GF-D8 (cell line): ENCODE measurements around the gene HSD17B4.
"Not testable (repeated sequence)": the region's sequence is repeated elsewhere in the genome, so short reads cannot be mapped to it uniquely, and the experiment has no call there.

Experiments
- DNase-seq: peaks from one replicate; lab custom pipeline; 2025; lab: John Stamatoyannopoulos, UW

Gene HSD17B4

DNA sequence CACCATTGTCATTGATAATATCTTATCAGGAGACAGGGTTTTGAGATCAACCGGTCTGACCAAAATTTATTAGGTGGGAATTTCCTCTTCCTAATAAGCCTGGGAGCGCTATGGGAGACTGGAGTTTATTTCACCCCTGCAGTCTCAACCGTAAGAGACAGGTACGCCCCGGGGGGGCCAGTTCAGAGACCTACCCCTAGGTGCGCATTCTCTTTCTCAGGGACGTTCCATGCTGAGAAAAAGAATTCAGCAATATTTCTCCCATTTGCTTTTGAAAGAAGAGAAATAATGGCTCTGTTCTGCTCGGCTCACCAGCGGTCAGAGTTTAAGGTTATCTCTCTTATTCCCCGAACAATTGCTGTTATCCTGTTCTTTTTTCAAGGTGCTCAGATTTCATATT, 28.3 kb downstream of the HSD17B4 start:
- not testable (repeated sequence) for DNase-seq

GRCh38 chr5:119483155-119483554, 30.9 kb downstream of the HSD17B4 start:
- DNase-seq = no peak

DNA sequence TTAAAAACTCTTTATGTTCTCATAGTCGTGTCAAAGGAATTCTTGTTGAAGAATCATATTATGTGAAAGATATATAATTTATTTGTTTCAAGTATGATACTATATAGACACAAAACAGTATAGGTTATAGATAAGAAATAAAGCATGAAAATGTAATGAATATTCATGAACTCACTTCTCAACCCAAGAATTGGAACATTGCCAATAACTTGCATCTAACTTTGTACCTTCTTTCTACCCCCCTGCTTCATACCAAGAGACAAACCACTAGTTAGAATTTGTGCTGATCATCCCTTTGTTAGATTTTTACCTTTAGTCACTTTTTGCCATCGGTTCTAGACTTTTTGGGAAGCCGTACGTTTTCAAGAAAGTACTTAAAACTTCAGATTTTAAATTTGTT, 32.6 kb downstream of the HSD17B4 start:
- no peak for DNase-seq

GRCh38 chr5:119501671-119502179, 49.4 kb downstream of the HSD17B4 start:
- DNase-seq = no peak

- DNase-seq = not testable (repeated sequence)
Observed at GRCh38 chr5:119503939-119504338, 51.6 kb downstream of the HSD17B4 start.

DNA sequence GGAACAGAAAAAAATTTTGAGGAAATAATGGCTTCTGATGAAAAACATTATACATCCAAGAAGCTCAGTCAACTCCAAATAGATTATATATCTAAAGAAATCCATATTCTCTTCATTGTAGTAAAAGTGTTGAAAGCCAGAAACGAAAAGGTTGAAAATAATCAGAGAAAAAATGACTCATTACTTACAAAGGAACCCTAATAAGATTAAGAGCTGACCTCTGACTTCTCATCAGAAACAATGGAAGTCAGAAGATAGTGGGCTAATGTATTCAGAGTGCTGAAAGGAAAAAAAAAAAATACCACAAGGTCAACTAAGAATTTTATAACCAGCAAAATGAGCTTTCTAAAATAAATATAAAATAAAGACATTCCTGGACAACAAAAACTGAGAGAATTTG, 60.0 kb downstream of the HSD17B4 start:
- DNase-seq = no peak

DNA sequence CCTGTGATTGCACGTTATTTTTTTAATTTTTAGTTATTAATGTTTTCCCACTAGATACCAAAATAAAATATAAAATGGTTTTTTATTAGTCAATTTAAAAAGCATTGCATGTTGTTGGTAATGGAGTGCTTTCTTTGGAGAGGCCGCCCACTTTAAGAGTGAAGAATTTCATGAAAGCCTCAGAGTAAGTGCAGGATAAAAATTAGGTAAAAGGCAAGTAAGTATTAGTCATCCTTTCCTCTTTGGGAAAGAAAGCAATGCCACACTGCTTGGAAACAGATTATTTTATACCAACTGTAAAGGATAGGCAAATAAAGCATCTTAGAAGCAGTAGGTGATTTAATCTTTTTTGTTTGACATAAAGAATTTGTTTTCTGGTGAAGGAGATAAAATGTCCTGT, 62.9 kb downstream of the HSD17B4 start:
- no peak for DNase-seq

DNA sequence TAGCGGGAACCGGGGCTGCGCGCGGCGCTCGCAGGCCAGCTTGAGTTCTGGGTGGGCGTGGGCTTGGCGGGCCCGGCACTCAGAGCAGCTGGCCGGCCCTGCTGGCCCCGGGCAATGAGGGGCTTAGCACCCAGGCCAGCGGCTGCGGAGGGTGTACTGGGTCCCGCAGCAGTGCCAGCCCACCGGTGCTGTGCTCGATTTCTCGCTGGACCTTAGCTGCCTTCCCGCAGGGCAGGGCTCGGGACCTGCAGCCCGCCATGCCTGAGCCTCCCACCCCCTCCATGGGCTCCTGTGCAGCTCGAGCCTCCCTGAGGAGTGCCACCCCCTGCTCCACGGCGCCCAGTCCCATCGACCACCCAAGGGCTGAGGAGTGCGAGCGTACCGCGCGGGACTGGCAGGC, 64.8 kb downstream of the HSD17B4 start:
- not testable (repeated sequence) for DNase-seq

DNA sequence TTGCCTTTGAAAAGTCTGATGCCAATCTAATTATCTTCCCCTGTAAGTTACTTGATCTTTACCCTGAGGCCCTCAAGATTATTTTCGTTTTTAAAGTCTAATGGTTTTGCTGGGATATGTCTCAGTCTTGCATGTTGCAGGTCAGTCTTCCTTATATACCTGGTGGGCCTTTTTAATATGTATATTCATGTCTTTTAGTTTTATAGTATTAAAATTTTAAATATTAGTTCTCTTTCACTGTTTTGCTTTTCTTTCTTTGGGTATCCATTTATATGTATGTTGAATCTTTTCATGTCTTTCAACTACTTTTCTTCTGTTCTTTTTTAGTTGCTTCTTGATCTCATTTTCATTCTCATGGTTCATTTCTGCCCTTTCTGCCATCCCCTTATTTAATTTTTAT, 68.9 kb downstream of the HSD17B4 start:
- no peak for DNase-seq

DNA sequence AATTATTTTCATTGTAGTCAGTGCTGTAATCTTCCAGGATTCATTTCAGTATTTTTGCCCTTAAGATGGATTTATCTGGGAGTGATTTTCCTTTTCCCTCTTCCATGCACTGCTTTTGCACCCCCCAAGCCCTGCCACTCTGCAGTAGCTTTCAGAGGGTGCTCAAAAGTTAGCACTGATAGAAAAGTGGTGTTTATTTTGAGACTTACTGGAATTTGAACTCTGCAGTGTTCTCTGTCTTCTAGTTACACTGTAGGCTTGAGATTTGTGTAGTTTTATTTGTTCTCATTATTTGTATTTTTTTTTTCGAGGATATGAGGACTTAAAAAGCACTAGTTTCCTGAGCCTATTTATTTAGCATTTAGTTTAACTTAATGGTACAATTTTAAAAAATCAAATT, 70.5 kb downstream of the HSD17B4 start:
- DNase-seq = no peak

- no peak for DNase-seq
Observed at GRCh38 chr5:119524485-119524884, 72.2 kb downstream of the HSD17B4 start.

DNA sequence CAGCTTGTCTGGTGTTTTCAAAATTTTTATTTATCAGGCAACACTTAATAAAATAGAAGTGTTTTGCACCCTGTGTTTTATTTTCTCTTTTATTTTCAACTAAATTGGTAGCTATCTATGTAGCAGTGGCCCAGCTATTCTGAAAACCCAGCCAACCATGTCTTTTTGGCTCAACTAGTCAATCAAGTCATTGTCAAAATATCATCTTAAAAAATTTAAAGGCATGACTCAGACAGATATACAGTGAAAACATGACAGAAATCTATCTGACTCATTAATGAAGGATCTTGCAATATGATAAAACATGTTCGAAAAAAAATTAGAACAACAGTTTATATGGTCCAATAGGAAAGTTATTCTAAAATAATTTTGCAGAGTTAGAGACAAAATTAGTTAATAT, 75.1 kb downstream of the HSD17B4 start:
- DNase-seq = no peak

DNA sequence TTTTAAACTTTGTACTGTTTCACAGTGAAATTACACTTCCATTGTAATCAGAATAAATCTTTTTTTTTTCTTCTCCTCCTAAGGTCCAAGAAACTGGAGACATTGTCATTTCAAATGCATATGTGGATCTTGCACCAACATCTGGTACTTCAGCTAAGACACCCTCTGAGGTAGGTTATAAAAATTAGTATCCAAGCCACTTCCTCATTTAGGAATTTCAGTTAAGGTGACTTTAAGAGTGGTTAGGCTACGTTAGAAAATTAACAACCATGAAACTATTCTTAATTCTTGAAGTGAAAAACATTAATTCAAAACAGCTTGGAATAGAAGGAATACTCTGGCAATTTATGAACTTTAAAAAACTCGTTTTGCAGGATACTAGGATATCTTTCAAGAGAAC, 77.5 kb downstream of the HSD17B4 start:
- no peak for DNase-seq

DNA sequence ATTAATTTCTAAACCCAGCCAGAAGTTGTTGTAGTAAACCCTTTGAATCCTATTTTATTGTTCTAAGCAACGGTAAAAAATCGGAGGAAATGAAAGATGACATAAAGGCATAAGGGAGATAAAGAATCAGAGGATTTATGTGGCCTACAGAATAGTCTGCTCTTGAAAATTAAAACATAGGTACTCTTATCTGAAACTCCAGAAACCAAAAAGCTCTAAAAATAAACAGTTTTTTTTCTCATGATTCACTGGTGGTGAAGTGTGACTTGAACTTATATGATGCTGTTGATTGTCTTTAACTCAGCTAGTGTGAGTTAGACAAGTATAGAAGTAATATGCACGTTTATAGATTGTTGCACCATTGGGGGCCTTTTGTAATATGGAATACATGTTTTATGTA, 80.3 kb downstream of the HSD17B4 start:
- no peak for DNase-seq

DNA sequence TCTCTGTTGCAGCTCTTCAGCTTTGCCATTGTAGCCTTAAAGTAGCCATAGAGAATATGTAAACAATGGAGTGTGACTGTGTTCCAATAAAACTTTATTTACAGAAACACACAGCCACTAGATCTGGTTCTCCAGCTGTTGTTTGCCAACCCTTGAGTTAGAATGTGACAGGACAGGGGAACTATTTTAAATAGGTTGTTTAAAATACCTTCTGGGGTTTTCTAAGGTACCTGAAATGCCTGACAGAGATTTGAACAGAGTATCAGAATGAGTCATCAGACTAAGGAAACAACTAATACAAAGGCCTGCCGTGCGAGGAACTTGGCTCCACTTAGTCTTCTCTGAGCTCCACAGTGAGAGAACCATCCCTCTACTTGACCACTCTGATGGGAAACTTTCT, 85.4 kb downstream of the HSD17B4 start:
- DNase-seq = no peak

DNA sequence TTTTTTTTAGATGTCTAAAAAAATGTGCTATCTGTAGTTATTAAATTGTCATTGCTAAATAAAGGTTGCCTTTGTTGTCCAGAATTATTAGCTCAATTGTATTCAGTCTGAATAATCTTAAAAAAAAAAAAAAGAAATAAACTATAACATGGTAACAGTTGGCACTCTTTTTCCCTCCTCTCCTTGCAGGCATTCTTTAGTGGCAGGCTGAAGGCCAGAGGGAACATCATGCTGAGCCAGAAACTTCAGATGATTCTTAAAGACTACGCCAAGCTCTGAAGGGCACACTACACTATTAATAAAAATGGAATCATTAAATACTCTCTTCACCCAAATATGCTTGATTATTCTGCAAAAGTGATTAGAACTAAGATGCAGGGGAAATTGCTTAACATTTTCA, 89.4 kb downstream of the HSD17B4 start:
- no peak for DNase-seq

DNA sequence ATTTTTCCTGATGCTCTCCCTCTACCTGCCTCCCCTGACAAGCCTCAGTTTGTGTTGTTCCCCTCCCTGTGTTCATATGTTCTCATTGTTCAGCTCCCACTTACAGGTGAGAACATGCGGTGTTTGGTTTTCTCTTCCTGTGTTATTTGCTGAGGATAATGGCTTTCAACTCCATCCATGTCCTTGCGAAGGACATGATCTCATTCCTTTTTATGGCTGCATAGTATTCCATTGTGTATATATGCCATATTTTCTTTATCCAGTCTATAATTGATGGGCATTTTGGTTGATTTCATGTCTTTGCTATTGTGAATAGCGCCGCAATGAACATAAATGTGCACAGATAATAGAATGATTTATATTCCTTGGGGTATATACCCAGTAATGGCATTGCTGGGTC, 99.5 kb downstream of the HSD17B4 start:
- DNase-seq = no peak

DNA sequence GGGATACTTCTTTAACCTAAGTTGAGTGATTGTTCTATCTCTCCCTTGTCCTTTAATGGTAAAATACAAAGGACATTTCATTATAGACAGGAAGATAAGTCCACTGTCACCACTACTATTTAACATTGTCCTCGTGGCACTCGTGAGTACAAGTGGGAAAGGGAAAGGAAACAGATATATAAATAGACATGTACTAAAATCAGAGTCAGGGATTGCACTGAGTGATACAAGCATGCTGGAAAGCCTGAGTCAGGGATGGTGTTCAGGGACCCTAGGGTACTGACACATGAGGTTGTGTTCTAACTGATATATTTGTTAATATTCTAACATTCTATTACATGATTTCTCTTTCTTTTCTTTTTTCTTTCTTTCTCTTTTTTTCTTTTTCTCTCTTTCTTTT, 102.3 kb downstream of the HSD17B4 start:
- no peak for DNase-seq

GRCh38 chr5:119570910-119571309, 118.6 kb downstream of the HSD17B4 start:
- DNase-seq = no peak

DNA sequence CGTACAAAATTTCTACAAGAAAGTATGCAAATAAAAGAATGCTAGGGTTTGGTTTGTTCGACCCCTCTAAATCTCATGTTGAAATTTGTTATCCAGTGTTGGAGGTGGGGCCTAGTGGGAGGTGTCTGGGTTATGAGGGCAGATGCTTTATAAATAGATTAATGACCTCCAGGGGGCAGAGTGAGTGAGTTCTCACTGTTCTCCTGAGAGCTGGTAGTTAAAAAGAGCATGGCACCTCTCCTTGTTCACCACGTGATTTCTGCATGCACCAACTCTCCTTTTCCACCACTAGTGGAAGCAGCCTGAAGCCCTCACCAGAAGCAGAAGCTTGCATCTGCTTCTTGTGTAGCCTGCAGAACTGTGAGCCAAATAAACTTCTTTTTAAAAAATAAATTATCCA, 126.6 kb downstream of the HSD17B4 start:
- DNase-seq = peak; percentile 2

DNA sequence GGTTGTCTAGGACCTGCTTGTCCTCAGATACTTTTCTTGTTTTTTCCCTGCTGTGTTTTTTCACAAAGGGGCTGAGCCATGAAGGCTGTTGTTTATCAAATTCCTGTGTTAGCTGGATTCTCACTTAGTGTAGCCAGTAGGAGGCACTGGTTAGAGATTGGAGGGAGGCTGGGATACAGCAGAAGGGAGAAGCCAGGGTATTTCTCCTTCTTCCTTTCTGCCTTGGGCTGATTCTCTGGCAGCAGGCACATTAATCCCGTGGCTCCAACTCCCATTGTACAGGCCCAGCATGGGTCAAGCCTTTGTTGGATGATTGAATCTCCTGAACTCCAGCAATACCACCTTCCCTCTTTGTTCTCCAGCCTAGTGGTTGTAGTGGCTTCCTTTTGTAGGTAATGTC, 130.7 kb downstream of the HSD17B4 start:
- no peak for DNase-seq

DNA sequence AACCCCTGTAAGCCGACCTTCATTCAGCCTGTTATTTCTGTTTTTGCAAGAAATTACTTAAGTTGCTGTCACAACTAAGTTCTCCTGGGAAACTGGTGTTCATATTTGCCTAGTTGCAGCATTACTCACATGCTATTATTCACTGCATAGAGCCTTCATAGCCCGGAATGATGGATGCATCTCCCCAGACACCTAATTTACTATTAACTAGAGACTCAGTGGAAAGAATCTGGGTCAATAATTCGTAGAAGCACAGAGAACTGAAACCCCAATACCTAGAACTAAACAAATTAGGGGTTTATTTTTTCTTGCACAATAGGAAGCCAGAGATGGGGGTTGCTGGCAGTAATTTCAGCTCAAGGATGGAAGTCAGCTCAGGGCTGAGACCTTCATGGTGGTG, 131.4 kb downstream of the HSD17B4 start:
- DNase-seq = no peak
